ENCODE data around the gene SCAMP1. TPM values are rescaled to one million over a fixed set of nuclear protein-coding genes. Genes with fewer than 3 reads are reported as not detected.

The SCAMP1 gene
- polyA plus RNA-seq, 1 of the 3 experiments (the other 2 are of a cell fraction) = 11.5 TPM

DNA sequence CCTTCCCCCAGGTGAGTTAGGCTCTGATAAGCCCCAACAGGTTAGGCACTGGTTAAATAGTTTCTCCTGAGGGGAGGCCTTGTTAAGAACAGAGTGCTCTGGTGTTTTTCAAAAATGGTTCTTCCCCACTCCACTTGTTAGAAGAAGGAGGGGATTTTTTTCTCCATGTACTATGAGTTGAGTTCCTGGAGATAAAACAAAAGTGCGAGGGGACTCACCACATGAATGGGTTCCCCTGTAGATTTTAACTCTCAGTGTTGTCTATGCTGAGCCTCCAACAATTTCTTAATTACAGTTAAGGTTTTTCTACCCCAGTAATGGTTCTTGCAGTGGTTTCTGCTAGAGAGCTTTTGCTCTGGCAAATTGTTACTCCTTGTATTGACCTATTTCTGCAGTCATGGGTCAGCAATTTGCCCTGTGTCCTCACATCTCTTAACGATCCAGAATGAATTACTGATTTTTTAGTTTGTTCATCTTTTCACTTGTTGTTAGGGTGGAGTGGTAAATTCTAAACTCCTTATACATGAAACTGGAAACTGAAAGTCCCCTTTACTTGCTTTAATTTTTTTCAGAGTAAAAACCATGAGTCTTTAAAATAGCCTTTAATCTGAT is 44.4 kb downstream of the SCAMP1 start:
- 94% methylated on average over 2 of the region's 2 CpGs for WGBS (ENCODE audit: low lambda C conversion rate)
- no peak for DNase-seq
- H3K9me2 ChIP-seq = no peaks in the 10 kb centered on the region
- no peak overlapping the region for H3K4me2 ChIP-seq
- ChIA-PET POLR2A (no interaction called here), CTCF (interaction anchor here (0.6 kb wide), 1 partner anchor 612 kb away, joined by 3 read pairs; no protein-coding TSS in a partner anchor)
- H3K27me3 ChIP-seq (ENCODE audit: insufficient read depth) = no peaks in the 10 kb centered on the region
- peaks cover 16% of the 10 kb centered on the region for H3F3A ChIP-seq (replicated peaks; ENCODE audit: insufficient read depth)
- TF ChIP-seq YY1 (IDR thresholded peaks at IDR 0.05; ENCODE audit: low read depth) (no peak), RFX5 (IDR thresholded peaks at IDR 0.05; ENCODE audit: low read length) (no peak), TEAD4 (IDR thresholded peaks at IDR 0.05; ENCODE audit: borderline replicate concordance, insufficient read depth) (no peak), NRF1 (IDR thresholded peaks at IDR 0.05; ENCODE audit: low read depth, low read length) (no peak)
- TF ChIP-seq, protein P1, sequence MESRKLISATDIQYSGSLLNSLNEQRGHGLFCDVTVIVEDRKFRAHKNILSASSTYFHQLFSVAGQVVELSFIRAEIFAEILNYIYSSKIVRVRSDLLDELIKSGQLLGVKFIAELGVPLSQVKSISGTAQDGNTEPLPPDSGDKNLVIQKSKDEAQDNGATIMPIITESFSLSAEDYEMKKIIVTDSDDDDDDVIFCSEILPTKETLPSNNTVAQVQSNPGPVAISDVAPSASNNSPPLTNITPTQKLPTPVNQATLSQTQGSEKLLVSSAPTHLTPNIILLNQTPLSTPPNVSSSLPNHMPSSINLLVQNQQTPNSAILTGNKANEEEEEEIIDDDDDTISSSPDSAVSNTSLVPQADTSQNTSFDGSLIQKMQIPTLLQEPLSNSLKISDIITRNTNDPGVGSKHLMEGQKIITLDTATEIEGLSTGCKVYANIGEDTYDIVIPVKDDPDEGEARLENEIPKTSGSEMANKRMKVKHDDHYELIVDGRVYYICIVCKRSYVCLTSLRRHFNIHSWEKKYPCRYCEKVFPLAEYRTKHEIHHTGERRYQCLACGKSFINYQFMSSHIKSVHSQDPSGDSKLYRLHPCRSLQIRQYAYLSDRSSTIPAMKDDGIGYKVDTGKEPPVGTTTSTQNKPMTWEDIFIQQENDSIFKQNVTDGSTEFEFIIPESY (IDR thresholded peaks at IDR 0.05; ENCODE audit: borderline replicate concordance, low read depth) = no peak
- TF ChIP-seq, protein P2, sequence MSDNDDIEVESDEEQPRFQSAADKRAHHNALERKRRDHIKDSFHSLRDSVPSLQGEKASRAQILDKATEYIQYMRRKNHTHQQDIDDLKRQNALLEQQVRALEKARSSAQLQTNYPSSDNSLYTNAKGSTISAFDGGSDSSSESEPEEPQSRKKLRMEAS (IDR thresholded peaks at IDR 0.05; ENCODE audit: low read depth) = no peak
- TF ChIP-seq, protein P3, sequence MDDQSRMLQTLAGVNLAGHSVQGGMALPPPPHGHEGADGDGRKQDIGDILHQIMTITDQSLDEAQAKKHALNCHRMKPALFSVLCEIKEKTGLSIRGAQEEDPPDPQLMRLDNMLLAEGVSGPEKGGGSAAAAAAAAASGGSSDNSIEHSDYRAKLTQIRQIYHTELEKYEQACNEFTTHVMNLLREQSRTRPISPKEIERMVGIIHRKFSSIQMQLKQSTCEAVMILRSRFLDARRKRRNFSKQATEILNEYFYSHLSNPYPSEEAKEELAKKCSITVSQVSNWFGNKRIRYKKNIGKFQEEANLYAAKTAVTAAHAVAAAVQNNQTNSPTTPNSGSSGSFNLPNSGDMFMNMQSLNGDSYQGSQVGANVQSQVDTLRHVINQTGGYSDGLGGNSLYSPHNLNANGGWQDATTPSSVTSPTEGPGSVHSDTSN (IDR thresholded peaks at IDR 0.05) = no peak
- TF ChIP-seq, protein P4, sequence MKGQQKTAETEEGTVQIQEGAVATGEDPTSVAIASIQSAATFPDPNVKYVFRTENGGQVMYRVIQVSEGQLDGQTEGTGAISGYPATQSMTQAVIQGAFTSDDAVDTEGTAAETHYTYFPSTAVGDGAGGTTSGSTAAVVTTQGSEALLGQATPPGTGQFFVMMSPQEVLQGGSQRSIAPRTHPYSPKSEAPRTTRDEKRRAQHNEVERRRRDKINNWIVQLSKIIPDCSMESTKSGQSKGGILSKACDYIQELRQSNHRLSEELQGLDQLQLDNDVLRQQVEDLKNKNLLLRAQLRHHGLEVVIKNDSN (IDR thresholded peaks at IDR 0.05; ENCODE audit: borderline replicate concordance, low read depth) = no peak
- H3K4me3 ChIP-seq (ENCODE audit: low read depth in 2 of 2, low read length in 1 of 2) = no peak overlapping the region
- H3K9ac ChIP-seq = no peak overlapping the region
- peaks cover 0 to 18% of the 10 kb centered on the region in 2 experiments for H3K36me3 ChIP-seq (replicated peaks in 1 of 2; ENCODE audit: control insufficient read depth in 1 of 2, insufficient read depth in 2 of 2, low read length in 1 of 2)
- H3K4me1 ChIP-seq (ENCODE audit: control insufficient read depth in 1 of 2, insufficient read depth in 2 of 2, low read depth in 1 of 2, low read length in 1 of 2) = no peaks in the 10 kb centered on the region; a peak in 3 of 4 replicates
- peaks cover 71% of the 10 kb centered on the region for H3K79me2 ChIP-seq (ENCODE audit: insufficient read depth)
- no peak overlapping the region for H3K27ac ChIP-seq (ENCODE audit: low read depth in 2 of 2, low read length in 1 of 2)
- H3K9me3 ChIP-seq = no peaks in the 10 kb centered on the region
- H2AFZ ChIP-seq (ENCODE audit: low read depth) = no peak overlapping the region
- H4K20me1 ChIP-seq (ENCODE audit: insufficient read depth) = no peaks in the 10 kb centered on the region

DNA sequence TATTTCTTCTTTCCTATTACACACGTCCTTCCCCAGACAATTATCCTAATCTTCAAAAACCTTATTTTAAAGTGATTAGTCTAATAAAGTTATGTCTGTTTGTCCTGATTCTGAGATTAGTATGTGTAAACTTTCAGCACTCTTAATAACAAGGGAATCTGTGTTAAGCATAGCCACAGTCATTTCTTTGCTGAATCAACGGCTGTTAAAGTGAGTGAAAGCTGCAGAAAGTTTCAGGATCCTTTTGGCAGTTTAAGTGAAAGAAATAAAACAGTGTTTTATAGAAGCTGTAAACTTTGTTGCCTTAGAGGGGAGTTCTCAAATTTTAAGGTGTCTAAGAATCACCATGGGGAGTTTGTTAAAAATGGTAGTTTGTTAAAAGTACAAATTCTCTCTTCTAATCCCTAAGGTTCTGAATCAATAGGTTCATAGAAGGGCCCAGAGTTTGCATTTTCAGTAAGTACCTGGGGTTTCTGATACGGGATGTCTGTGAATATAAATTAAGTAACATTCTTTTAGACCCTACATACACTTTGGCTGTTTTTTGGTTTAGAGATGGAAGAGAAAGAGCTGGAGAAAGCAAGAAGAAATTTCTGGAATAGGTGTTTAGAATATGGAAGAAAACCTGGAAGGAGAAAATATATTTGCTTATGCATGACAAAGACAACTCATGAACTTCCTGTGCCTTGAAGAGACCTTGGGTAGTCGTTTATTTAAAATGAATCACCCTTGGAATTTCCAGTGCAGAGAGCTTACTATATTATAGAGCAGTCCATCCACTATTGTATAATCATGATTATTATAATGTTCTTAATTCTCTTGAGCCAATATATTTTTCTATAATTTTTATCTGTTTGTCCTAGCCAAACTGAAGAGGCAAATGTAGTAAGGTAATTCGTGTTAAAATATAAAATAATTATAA is 45.7 kb downstream of the SCAMP1 start:
- DNase-seq = no peak
- 48% methylated on average over 5 of the region's 5 CpGs for WGBS (ENCODE audit: low lambda C conversion rate)
- Histone ChIP-seq H4K20me1 (ENCODE audit: insufficient read depth) (no peaks in the 10 kb centered on the region), H3K36me3 (replicated peaks in 1 of 2; ENCODE audit: control insufficient read depth in 1 of 2, insufficient read depth in 2 of 2, low read length in 1 of 2) (peaks cover 0 to 14% of the 10 kb centered on the region in 2 experiments), H3K9me2 (no peaks in the 10 kb centered on the region), H3K27me3 (ENCODE audit: insufficient read depth) (no peaks in the 10 kb centered on the region), H3K27ac (ENCODE audit: low read depth in 2 of 2, low read length in 1 of 2) (peak overlapping the region in 1 of 2 experiments; percentile 55; a peak in 2 of 4 replicates), H3K9ac (no peak overlapping the region), H3K4me3 (ENCODE audit: low read depth in 2 of 2, low read length in 1 of 2) (no peak overlapping the region), H3K9me3 (no peaks in the 10 kb centered on the region), H3K4me2 (peak overlapping the region; percentile 6; the same call in 1 of the 2 replicates), H3F3A (replicated peaks; ENCODE audit: insufficient read depth) (peaks cover 16% of the 10 kb centered on the region), H2AFZ (ENCODE audit: low read depth) (peak overlapping the region; percentile 44; the same call in 1 of the 2 replicates), H3K79me2 (ENCODE audit: insufficient read depth) (peaks cover 61% of the 10 kb centered on the region), H3K4me1 (ENCODE audit: control insufficient read depth in 1 of 2, insufficient read depth in 2 of 2, low read depth in 1 of 2, low read length in 1 of 2) (no peaks in the 10 kb centered on the region; a peak in 3 of 4 replicates)
- CTCF ChIA-PET = no interaction called here
- POLR2A ChIA-PET = no interaction called here
- TF ChIP-seq FOSL2 (IDR thresholded peaks at IDR 0.05; ENCODE audit: borderline replicate concordance, low read depth) = peak; percentile 67
- no peak for TF ChIP-seq TAF1 (IDR thresholded peaks at IDR 0.05; ENCODE audit: borderline replicate concordance, low read depth, low read length)
- peak; percentile 39; the same call in 1 of the 2 replicates for TF ChIP-seq JUND (IDR thresholded peaks at IDR 0.05)
